Vagina (tissue), 2 donors: ENCODE measurements around the gene PHKA1. TPM values are rescaled to one million over a fixed set of nuclear protein-coding genes. Genes with fewer than 3 reads are reported as not detected.

Experiments used
- DNase-seq, 2 donors: peaks; one replicate each; pipeline ENCODE4 v3.0.0-alpha.2; 2017; ENCODE audit errors: extremely low spot score in 2 of 2
- H3K27ac ChIP-seq: fragments of 200-600 bp; sonication (generic); one replicate; pipeline ENCODE4 v1.5.1; 2019
- H3K27me3 ChIP-seq: fragments of 200-600 bp; sonication (generic); one replicate; pipeline ENCODE4 v1.5.1; 2019
- H3K36me3 ChIP-seq, 2 donors: fragments of 200-600 bp; sonication (generic); one replicate each; pipeline ENCODE4 v1.5.1; 2017 to 2019
- H3K4me1 ChIP-seq: fragments of 200-600 bp; sonication (generic); one replicate; pipeline ENCODE4 v1.5.1; 2019
- H3K4me3 ChIP-seq, 2 donors: fragments of 200-600 bp; sonication (generic); 1 replicate in 1 of 2; 2 replicates in 1 of 2; pipeline ENCODE4 v1.5.1; 2016 to 2019
- H3K9me3 ChIP-seq: fragments of 200-600 bp; sonication (generic); one replicate; pipeline ENCODE4 v1.5.1; 2019
- CTCF ChIP-seq, 3 experiments: fragments of 450-650 bp in 2 of 3; fragments of 200-600 bp in 1 of 3; sonication (generic) in 1 of 3; IDR thresholded peaks; one replicate each; pipeline ENCODE4 v1.5.1; 2017 to 2019; ENCODE audit warnings: antibody characterized with exemption in 3 of 3, mild to moderate bottlenecking in 2 of 3, moderate library complexity in 2 of 3
- POLR2A ChIP-seq, 2 donors: fragments of 450-650 bp; IDR thresholded peaks; one replicate each; pipeline ENCODE4 v1.6.1; 2017; ENCODE audit warnings: antibody characterized with exemption in 2 of 2, mild to moderate bottlenecking in 2 of 2, moderate library complexity in 2 of 2
- POLR2AphosphoS5 ChIP-seq, 2 donors: sonication (generic); formaldehyde crosslinking; IDR thresholded peaks; one replicate each; pipeline ENCODE4 v1.9.0; 2017; ENCODE audit warnings: antibody characterized with exemption in 2 of 2, mild to moderate bottlenecking in 2 of 2, low read depth in 1 of 2; ENCODE audit not compliant: insufficient read depth in 1 of 2
- intact Hi-C: fragments of 100-400 bp; cut with DNase I; formaldehyde crosslinking; loops from one replicate; pipeline ENCODE4 v1.15.1; 2023
- total RNA-seq: library from RNA; depleted of rRNA; stranded (reverse); fragments of >200 nt; gene quantifications from one replicate; pipeline ENCODE4 v1.2.3, GENCODE V29; 2016

The PHKA1 gene
- total RNA-seq, 1 donor from 2014 or later = 5.2 TPM

GRCh38 chrX:72666451-72666850, 47.7 kb downstream of the PHKA1 start:
- DNase-seq = no peak
- Histone ChIP-seq H3K27ac (no peak overlapping the region), H3K36me3 (no peaks in the 10 kb centered on the region), H3K4me1 (no peaks in the 10 kb centered on the region), H3K4me3 (no peak overlapping the region), H3K27me3 (no peaks in the 10 kb centered on the region), H3K9me3 (no peaks in the 10 kb centered on the region)
- intact Hi-C loops = no loop called here
- TF ChIP-seq CTCF (IDR thresholded peaks at IDR 0.05) (no peak), POLR2AphosphoS5 (IDR thresholded peaks at IDR 0.05; ENCODE audit: insufficient read depth in 1 of 2, low read depth in 1 of 2) (no peak), POLR2A (IDR thresholded peaks at IDR 0.05) (no peak)

- TF ChIP-seq POLR2A (IDR thresholded peaks at IDR 0.05) = no peak
- no peak for TF ChIP-seq POLR2AphosphoS5 (IDR thresholded peaks at IDR 0.05; ENCODE audit: insufficient read depth in 1 of 2, low read depth in 1 of 2)
- no peak for TF ChIP-seq CTCF (IDR thresholded peaks at IDR 0.05)
- H3K36me3 ChIP-seq = no peaks in the 10 kb centered on the region
- H3K27me3 ChIP-seq = no peaks in the 10 kb centered on the region
- DNase-seq = no peak
- H3K4me1 ChIP-seq = no peaks in the 10 kb centered on the region
- intact Hi-C loops = no loop called here
- no peak overlapping the region for H3K4me3 ChIP-seq
- H3K9me3 ChIP-seq = no peaks in the 10 kb centered on the region
- H3K27ac ChIP-seq = no peak overlapping the region
Measured at GRCh38 chrX:72663737-72664136, 50.4 kb downstream of the PHKA1 start.

- no peak for TF ChIP-seq POLR2AphosphoS5 (IDR thresholded peaks at IDR 0.05; ENCODE audit: insufficient read depth in 1 of 2, low read depth in 1 of 2)
- no peak for TF ChIP-seq POLR2A (IDR thresholded peaks at IDR 0.05)
- TF ChIP-seq CTCF (IDR thresholded peaks at IDR 0.05) = no peak
- H3K9me3 ChIP-seq = no peaks in the 10 kb centered on the region
- H3K36me3 ChIP-seq = no peaks in the 10 kb centered on the region
- H3K4me3 ChIP-seq = no peak overlapping the region
- DNase-seq = no peak
- intact Hi-C loops = no loop called here
- H3K27me3 ChIP-seq = no peaks in the 10 kb centered on the region
- H3K4me1 ChIP-seq = no peaks in the 10 kb centered on the region
- H3K27ac ChIP-seq = no peak overlapping the region
Measured at GRCh38 chrX:72662020-72662747, 51.9 kb downstream of the PHKA1 start.

GRCh38 chrX:72659723-72660122, 54.4 kb downstream of the PHKA1 start:
- TF ChIP-seq CTCF (IDR thresholded peaks at IDR 0.05) (no peak), POLR2A (IDR thresholded peaks at IDR 0.05) (no peak), POLR2AphosphoS5 (IDR thresholded peaks at IDR 0.05; ENCODE audit: insufficient read depth in 1 of 2, low read depth in 1 of 2) (no peak)
- H3K36me3 ChIP-seq = no peaks in the 10 kb centered on the region

GRCh38 chrX:72652082-72652481, 62.0 kb downstream of the PHKA1 start:
- Histone ChIP-seq H3K36me3 (no peaks in the 10 kb centered on the region), H3K27ac (no peak overlapping the region), H3K4me3 (no peak overlapping the region), H3K27me3 (no peaks in the 10 kb centered on the region), H3K9me3 (no peaks in the 10 kb centered on the region), H3K4me1 (no peaks in the 10 kb centered on the region)
- TF ChIP-seq CTCF (IDR thresholded peaks at IDR 0.05) (no peak), POLR2AphosphoS5 (IDR thresholded peaks at IDR 0.05; ENCODE audit: insufficient read depth in 1 of 2, low read depth in 1 of 2) (no peak), POLR2A (IDR thresholded peaks at IDR 0.05) (no peak)
- no peak for DNase-seq
- intact Hi-C loops = no loop called here

More at GRCh38 chrX:72659723-72660122, 54.4 kb downstream of the PHKA1 start:
- H3K4me3 ChIP-seq = no peak overlapping the region
- H3K27me3 ChIP-seq = no peaks in the 10 kb centered on the region
- no peaks in the 10 kb centered on the region for H3K4me1 ChIP-seq
- no peak overlapping the region for H3K27ac ChIP-seq
- intact Hi-C loops = loop anchor here (5.0 kb wide), 1 partner anchor 1423 kb away; no protein-coding TSS in a partner anchor
- DNase-seq = no peak
- no peaks in the 10 kb centered on the region for H3K9me3 ChIP-seq
